Osteoblast (primary cell): ENCODE measurements around the gene ZMYM4. TPM values are rescaled to one million over a fixed set of nuclear protein-coding genes. Genes with fewer than 3 reads are reported as not detected.
A peak's percentile ranks its signal among the peaks of the same experiment; 100 is the strongest.

Experiments
- DNase-seq: peaks from one replicate; pipeline ENCODE4 v3.0.0; 2011; ENCODE audit warnings: low spot score, mixed read lengths; ENCODE audit not compliant: insufficient read length; ENCODE audit errors: missing footprints
- H2AFZ ChIP-seq: 2 replicates; pipeline ENCODE4 v1.6.0; 2011; ENCODE audit warnings: mild to moderate bottlenecking, low read length
- H3K27ac ChIP-seq: 2 replicates; pipeline ENCODE4 v1.5.1; 2011; ENCODE audit warnings: mild to moderate bottlenecking, low read depth, low read length, moderate library complexity
- H3K27me3 ChIP-seq: 2 replicates; pipeline ENCODE4 v1.6.0; 2012; ENCODE audit warnings: mild to moderate bottlenecking, control low read depth, inconsistent platforms, low read length, moderate library complexity; ENCODE audit not compliant: insufficient read depth
- H3K36me3 ChIP-seq: 2 replicates; pipeline ENCODE4 v1.5.1; 2011; ENCODE audit warnings: mild to moderate bottlenecking, low read length, control low read depth, moderate library complexity; ENCODE audit not compliant: insufficient read depth
- H3K4me1 ChIP-seq: 2 replicates; pipeline ENCODE4 v1.5.1; 2011; ENCODE audit warnings: mild to moderate bottlenecking, low read length, control low read depth, moderate library complexity; ENCODE audit not compliant: insufficient read depth
- H3K4me2 ChIP-seq: 2 replicates; pipeline ENCODE4 v1.6.0; 2011; ENCODE audit warnings: mild to moderate bottlenecking, low read length; ENCODE audit not compliant: insufficient read depth
- H3K4me3 ChIP-seq: fragments of 200-600 bp; sonication (generic); 3 replicates; pipeline ENCODE4 v1.5.1; 2012; ENCODE audit warnings: mild to moderate bottlenecking, low read length, inconsistent platforms; ENCODE audit not compliant: insufficient read depth
- H3K79me2 ChIP-seq: 2 replicates; pipeline ENCODE4 v1.6.0; 2012; ENCODE audit warnings: mild to moderate bottlenecking, low read length, control low read depth, inconsistent platforms; ENCODE audit not compliant: insufficient read depth
- H3K9me3 ChIP-seq: 2 replicates; pipeline ENCODE4 v1.5.1; 2011; ENCODE audit warnings: low read depth, low read length, control low read depth
- H4K20me1 ChIP-seq: 2 replicates; pipeline ENCODE4 v1.6.0; 2012; ENCODE audit warnings: mild to moderate bottlenecking, low read length, control low read depth; ENCODE audit not compliant: insufficient read depth
- total RNA-seq: library from RNA; depleted of rRNA; stranded (reverse); fragments of >200 nt; gene quantifications from 2 replicates; pipeline ENCODE4 v1.2.3, GENCODE V29; 2012
- TF ChIP-seq, protein P1 (sequence below): IDR thresholded peaks from 2 replicates; pipeline ENCODE4 v1.5.1; 2011; ENCODE audit warnings: mild to moderate bottlenecking, low read depth, low read length, moderate library complexity; ENCODE audit errors: extremely low read depth

ZMYM4 gene
- total RNA-seq, 1 donor = 49.9 TPM

DNA sequence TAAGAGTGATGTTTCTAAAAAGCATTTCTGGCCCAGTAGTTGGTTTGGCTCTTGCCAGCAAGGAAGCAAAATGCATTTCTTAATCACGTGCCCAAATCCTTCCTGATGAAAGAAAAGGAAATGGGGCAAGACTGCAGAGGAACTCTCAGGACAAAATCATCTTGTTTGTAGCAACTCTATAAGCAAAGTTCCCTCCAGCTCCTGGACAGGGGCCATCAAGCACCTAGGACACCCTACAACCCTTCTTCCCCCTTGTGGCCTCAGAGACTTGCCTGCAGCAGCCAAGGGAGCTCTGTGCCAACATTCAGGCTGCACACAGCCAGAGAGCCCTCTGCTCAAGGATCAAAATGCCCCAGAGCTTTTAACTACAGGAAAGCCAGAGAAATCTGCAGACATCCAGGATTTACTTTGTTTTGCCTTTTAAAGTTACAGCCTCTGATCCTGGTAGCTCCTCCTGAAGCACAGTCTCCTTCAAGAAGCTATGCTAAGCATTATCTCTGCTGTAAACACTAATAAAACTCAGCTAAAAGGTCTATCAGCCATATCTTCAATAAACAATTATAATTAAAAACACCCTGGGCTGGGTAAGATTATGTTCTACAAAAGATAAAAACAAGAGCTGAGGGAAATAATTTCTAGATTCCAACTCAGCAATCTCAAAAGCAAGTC is 183.7 kb downstream of the ZMYM4 start:
- Histone ChIP-seq H3K27me3 (no peaks in the 10 kb centered on the region), H3K4me1 (peaks cover 48% of the 10 kb centered on the region), H3K9me3 (no peaks in the 10 kb centered on the region), H3K27ac (no peak overlapping the region), H2AFZ (no peak overlapping the region), H4K20me1 (peaks cover 16% of the 10 kb centered on the region), H3K36me3 (peaks cover 34% of the 10 kb centered on the region), H3K4me2 (no peak overlapping the region), H3K4me3 (no peak overlapping the region), H3K79me2 (no peaks in the 10 kb centered on the region)
- no peak for DNase-seq
- TF ChIP-seq, protein P1, sequence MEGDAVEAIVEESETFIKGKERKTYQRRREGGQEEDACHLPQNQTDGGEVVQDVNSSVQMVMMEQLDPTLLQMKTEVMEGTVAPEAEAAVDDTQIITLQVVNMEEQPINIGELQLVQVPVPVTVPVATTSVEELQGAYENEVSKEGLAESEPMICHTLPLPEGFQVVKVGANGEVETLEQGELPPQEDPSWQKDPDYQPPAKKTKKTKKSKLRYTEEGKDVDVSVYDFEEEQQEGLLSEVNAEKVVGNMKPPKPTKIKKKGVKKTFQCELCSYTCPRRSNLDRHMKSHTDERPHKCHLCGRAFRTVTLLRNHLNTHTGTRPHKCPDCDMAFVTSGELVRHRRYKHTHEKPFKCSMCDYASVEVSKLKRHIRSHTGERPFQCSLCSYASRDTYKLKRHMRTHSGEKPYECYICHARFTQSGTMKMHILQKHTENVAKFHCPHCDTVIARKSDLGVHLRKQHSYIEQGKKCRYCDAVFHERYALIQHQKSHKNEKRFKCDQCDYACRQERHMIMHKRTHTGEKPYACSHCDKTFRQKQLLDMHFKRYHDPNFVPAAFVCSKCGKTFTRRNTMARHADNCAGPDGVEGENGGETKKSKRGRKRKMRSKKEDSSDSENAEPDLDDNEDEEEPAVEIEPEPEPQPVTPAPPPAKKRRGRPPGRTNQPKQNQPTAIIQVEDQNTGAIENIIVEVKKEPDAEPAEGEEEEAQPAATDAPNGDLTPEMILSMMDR = no peak

DNA sequence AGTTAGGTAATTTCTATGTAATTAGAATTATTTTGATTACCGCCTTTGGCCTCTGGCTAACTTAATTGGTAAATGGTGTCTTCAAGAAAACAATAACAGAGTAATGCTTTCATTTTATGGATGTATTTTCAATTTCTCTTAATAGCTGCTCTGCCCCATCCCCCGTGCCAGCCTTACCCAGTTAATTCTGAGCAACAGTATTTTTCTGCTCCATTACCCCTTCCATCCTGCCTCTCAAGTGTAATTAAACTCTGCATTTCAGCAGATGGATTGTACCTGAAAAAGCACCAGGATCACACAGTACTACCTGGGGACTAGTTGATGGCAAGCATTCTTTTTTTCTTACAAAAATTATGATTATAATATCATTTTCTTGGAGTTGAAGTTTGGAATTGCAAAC is 184.5 kb downstream of the ZMYM4 start:
- no peaks in the 10 kb centered on the region for H3K79me2 ChIP-seq
- no peak overlapping the region for H2AFZ ChIP-seq
- H3K4me1 ChIP-seq = peaks cover 45% of the 10 kb centered on the region
- TF ChIP-seq, protein P1 = no peak
- peaks cover 29% of the 10 kb centered on the region for H3K36me3 ChIP-seq
- no peak overlapping the region for H3K27ac ChIP-seq
- no peaks in the 10 kb centered on the region for H3K27me3 ChIP-seq
- no peaks in the 10 kb centered on the region for H3K9me3 ChIP-seq
- no peak for DNase-seq
- H3K4me3 ChIP-seq = no peak overlapping the region
- H3K4me2 ChIP-seq = no peak overlapping the region
- H4K20me1 ChIP-seq = peaks cover 16% of the 10 kb centered on the region

DNA sequence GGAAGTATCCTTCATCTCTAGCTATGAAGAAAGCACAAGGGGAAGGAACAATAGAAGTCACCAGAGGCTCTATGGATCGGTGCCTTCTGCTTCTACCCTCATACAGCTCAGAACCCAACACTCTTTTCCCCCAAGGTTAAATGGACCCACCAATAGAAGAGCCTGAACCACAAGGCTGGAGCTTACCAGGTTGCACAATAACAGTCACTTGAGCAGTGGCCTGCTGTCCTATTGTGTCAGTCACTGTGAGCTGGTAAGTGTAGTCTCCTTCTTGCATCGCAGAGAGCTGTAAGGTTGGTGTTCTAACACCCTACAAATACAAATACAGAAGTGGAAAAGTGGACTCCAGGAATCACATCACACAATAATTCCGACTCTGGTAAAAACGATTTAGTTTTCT is 185.7 kb downstream of the ZMYM4 start:
- Histone ChIP-seq H3K4me1 (peaks cover 33% of the 10 kb centered on the region), H3K4me3 (no peak overlapping the region), H3K9me3 (no peaks in the 10 kb centered on the region), H3K79me2 (no peaks in the 10 kb centered on the region), H2AFZ (no peak overlapping the region), H3K4me2 (peak overlapping the region; percentile 34), H3K27me3 (no peaks in the 10 kb centered on the region), H4K20me1 (peaks cover 16% of the 10 kb centered on the region), H3K27ac (peak overlapping the region; percentile 75), H3K36me3 (peaks cover 29% of the 10 kb centered on the region)
- TF ChIP-seq, protein P1 = no peak
- DNase-seq = no peak

DNA sequence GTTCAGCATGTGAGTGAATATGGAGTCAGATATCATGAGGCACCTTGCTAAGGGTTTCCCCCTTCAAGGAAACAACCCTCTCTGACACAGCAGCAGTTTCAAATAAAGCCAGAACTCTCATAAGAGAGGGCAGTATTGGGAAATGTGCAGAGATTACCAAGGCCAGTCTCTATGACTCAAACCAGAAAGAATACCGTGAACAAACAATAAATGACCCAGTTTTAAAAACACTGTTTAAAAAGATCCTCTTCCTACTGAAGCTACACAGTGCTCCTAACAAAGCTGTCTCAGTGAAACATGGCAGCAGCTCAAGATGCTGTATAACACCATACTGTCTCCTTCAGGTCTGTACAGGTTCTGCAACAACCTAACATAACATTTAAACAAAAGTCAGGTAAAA is 186.1 kb downstream of the ZMYM4 start:
- H3K9me3 ChIP-seq = no peaks in the 10 kb centered on the region
- peaks cover 16% of the 10 kb centered on the region for H4K20me1 ChIP-seq
- no peak overlapping the region for H3K4me3 ChIP-seq
- no peaks in the 10 kb centered on the region for H3K27me3 ChIP-seq
- peak; percentile 80 for DNase-seq
- TF ChIP-seq, protein P1 = peak; percentile 41
- peaks cover 29% of the 10 kb centered on the region for H3K4me1 ChIP-seq
- H3K36me3 ChIP-seq = peaks cover 30% of the 10 kb centered on the region
- H2AFZ ChIP-seq = no peak overlapping the region
- peak overlapping the region; percentile 75 for H3K27ac ChIP-seq
- H3K79me2 ChIP-seq = no peaks in the 10 kb centered on the region
- peak overlapping the region; percentile 59 for H3K4me2 ChIP-seq
